Smooth muscle cell of bladder (primary cell): ENCODE data around the gene HCRT. TPM values are rescaled to one million over a fixed set of nuclear protein-coding genes. Genes with fewer than 3 reads are reported as not detected.

ENCODE experiments used
- total RNA-seq: library from RNA; depleted of rRNA; stranded (reverse); fragments of >200 nt; gene quantifications from 2 replicates; pipeline ENCODE4 v1.2.3, GENCODE V29; 2014

Gene HCRT
- not detected in 2 replicates for total RNA-seq

GRCh38 chr17:42184713-42185620, at the start of gene HCRT:
HCRT (minus strand) TSS chr17:42185452; CDS start chr17:42185365, 87 bp downstream.

GRCh38 chr17:42193969-42194899, 9.0 kb upstream of the HCRT start, which contains the start of gene GHDC:
GHDC (minus strand) TSS chr17:42194494; CDS start chr17:42193581, 913 bp downstream.

GRCh38 chr17:42180922-42181850, 4.1 kb downstream of the HCRT start, which contains the start of gene KCNH4:
KCNH4 (minus strand) TSS chr17:42181142; CDS start chr17:42180945, 197 bp downstream.

Other genes starting within 250 kb of the HCRT start
- 50.9 and 64.7 TPM in 2 replicates for gene CNP, start 218.7 kb downstream of the HCRT start, total RNA-seq
- gene DNAJC7, start 168.0 kb downstream of the HCRT start, total RNA-seq = 69.9 and 78.6 TPM in 2 replicates
- 19.2 and 23.9 TPM in 2 replicates for gene NKIRAS2, start 165.4 kb downstream of the HCRT start, total RNA-seq
- gene C17orf113, start 134.9 kb downstream of the HCRT start, total RNA-seq = 0.09 and 0.14 TPM in 2 replicates
- gene ZNF385C, start 87.0 kb downstream of the HCRT start, total RNA-seq = under 0.01 TPM in 1 of 2 replicates, not detected in the other
- 9.8 and 10.5 TPM in 2 replicates for gene DHX58, start 72.7 kb downstream of the HCRT start, total RNA-seq
- 3.8 and 7.1 TPM in 2 replicates for gene KAT2A, start 64.1 kb downstream of the HCRT start, total RNA-seq
- gene HSPB9, start 62.6 kb downstream of the HCRT start, total RNA-seq = not detected in 2 replicates
- 53.9 and 58.8 TPM in 2 replicates for gene RAB5C, start 30.5 kb downstream of the HCRT start, total RNA-seq
- gene KCNH4, start 4.3 kb downstream of the HCRT start, total RNA-seq = under 0.01 TPM in 1 of 2 replicates, not detected in the other
- gene GHDC, start 9.0 kb upstream of the HCRT start, total RNA-seq = 11.5 and 14.1 TPM in 2 replicates
- gene STAT5B, start 90.9 kb upstream of the HCRT start, total RNA-seq = 25.2 and 30.8 TPM in 2 replicates
- gene STAT5A, start 103.0 kb upstream of the HCRT start, total RNA-seq = 20.2 and 26.6 TPM in 2 replicates
- gene STAT3, start 203.0 kb upstream of the HCRT start, total RNA-seq = 99.1 and 133 TPM in 2 replicates
- 422 and 452 TPM in 2 replicates for gene CAVIN1, start 237.8 kb upstream of the HCRT start, total RNA-seq